Liver (tissue), 3 donors: Measurements from ENCODE around the gene CARM1.
"Not testable (repeated sequence)": the region's sequence is repeated elsewhere in the genome, so short reads cannot be mapped to it uniquely, and the experiment has no call there.

Source experiments
- GABPA ChIP-seq, 2 donors: IDR thresholded peaks in 1 of 2; conservative IDR thresholded peaks in 1 of 2; 2 replicates each; pipeline ENCODE4 v1.6.1; 2016; ENCODE audit warnings: antibody characterized with exemption in 2 of 2, mild to moderate bottlenecking in 1 of 2, moderate library complexity in 1 of 2
- RAD21 ChIP-seq, 2 donors: IDR thresholded peaks; 2 replicates each; pipeline ENCODE4 v1.6.1; 2016; ENCODE audit warnings: antibody characterized with exemption in 2 of 2, mild to moderate bottlenecking in 2 of 2
- SP1 ChIP-seq: IDR thresholded peaks from 2 replicates; pipeline ENCODE4 v1.6.1; 2018; ENCODE audit warnings: antibody characterized with exemption, mild to moderate bottlenecking
- TAF1 ChIP-seq: conservative IDR thresholded peaks from 2 replicates; pipeline ENCODE4 v1.6.1; 2016; ENCODE audit warnings: antibody characterized with exemption, mild to moderate bottlenecking
- YY1 ChIP-seq: IDR thresholded peaks from 2 replicates; pipeline ENCODE4 v1.6.1; 2016; ENCODE audit warnings: antibody characterized with exemption, mild to moderate bottlenecking
- TF ChIP-seq, protein P1 (sequence below): fragments of 150-350 bp; IDR thresholded peaks from 2 replicates; pipeline ENCODE4 v1.5.1; 2017; ENCODE audit warnings: improper control_type of control experiment, low read depth, low read length; ENCODE audit not compliant: missing input control
- TF ChIP-seq, protein P2 (sequence below): IDR thresholded peaks from 2 replicates; pipeline ENCODE4 v1.6.1; 2016; ENCODE audit warnings: antibody characterized with exemption
- TF ChIP-seq, protein P3 (sequence below): IDR thresholded peaks from 2 replicates; pipeline ENCODE4 v1.6.1; 2016; ENCODE audit warnings: antibody characterized with exemption
- TF ChIP-seq, protein P4 (sequence below): IDR thresholded peaks from 2 replicates; pipeline ENCODE4 v1.6.1; 2016; ENCODE audit warnings: antibody characterized with exemption
- TF ChIP-seq, protein P5 (sequence below): IDR thresholded peaks from 2 replicates; pipeline ENCODE4 v1.6.1; 2016; ENCODE audit warnings: antibody characterized with exemption, mild to moderate bottlenecking
- donor health status: healthy.
- donor health status: healthy.

DNA sequence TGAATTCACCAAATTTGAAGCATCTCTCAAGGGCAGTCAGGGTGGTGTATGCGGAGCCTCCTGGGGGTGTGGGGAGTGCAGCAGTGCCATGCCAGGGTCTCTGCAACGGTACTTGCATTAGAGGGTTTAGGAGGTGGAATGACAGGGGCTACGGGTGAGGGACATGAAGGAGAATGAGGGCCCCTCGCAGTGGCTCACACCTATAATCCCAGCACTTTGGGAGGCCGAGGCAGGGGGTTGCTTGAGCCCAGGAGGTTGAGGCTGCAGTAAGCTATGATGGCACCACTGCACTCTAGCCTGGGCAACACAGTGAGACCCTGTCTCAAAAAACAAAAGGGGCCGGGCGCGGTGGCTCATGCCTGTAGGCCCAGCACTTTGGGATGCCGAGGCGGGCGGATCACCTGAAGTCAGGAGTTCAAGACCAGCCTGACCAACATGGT is 1.5 kb upstream of the CARM1 start:
- TF ChIP-seq, protein P1, sequence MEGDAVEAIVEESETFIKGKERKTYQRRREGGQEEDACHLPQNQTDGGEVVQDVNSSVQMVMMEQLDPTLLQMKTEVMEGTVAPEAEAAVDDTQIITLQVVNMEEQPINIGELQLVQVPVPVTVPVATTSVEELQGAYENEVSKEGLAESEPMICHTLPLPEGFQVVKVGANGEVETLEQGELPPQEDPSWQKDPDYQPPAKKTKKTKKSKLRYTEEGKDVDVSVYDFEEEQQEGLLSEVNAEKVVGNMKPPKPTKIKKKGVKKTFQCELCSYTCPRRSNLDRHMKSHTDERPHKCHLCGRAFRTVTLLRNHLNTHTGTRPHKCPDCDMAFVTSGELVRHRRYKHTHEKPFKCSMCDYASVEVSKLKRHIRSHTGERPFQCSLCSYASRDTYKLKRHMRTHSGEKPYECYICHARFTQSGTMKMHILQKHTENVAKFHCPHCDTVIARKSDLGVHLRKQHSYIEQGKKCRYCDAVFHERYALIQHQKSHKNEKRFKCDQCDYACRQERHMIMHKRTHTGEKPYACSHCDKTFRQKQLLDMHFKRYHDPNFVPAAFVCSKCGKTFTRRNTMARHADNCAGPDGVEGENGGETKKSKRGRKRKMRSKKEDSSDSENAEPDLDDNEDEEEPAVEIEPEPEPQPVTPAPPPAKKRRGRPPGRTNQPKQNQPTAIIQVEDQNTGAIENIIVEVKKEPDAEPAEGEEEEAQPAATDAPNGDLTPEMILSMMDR, result not testable (repeated sequence)
- TF ChIP-seq, protein P2, sequence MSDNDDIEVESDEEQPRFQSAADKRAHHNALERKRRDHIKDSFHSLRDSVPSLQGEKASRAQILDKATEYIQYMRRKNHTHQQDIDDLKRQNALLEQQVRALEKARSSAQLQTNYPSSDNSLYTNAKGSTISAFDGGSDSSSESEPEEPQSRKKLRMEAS, result not testable (repeated sequence)
- not testable (repeated sequence) for TF ChIP-seq TAF1; YY1; RAD21 (IDR thresholded peaks at IDR 0.05); GABPA (IDR thresholded peaks at IDR 0.05 in 1 of 2, conservative IDR thresholded peaks at IDR 0.05 in 1 of 2); SP1
- TF ChIP-seq, protein P3, sequence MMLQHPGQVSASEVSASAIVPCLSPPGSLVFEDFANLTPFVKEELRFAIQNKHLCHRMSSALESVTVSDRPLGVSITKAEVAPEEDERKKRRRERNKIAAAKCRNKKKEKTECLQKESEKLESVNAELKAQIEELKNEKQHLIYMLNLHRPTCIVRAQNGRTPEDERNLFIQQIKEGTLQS, result not testable (repeated sequence)
- TF ChIP-seq, protein P4, sequence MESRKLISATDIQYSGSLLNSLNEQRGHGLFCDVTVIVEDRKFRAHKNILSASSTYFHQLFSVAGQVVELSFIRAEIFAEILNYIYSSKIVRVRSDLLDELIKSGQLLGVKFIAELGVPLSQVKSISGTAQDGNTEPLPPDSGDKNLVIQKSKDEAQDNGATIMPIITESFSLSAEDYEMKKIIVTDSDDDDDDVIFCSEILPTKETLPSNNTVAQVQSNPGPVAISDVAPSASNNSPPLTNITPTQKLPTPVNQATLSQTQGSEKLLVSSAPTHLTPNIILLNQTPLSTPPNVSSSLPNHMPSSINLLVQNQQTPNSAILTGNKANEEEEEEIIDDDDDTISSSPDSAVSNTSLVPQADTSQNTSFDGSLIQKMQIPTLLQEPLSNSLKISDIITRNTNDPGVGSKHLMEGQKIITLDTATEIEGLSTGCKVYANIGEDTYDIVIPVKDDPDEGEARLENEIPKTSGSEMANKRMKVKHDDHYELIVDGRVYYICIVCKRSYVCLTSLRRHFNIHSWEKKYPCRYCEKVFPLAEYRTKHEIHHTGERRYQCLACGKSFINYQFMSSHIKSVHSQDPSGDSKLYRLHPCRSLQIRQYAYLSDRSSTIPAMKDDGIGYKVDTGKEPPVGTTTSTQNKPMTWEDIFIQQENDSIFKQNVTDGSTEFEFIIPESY, result not testable (repeated sequence)
- TF ChIP-seq, protein P5, sequence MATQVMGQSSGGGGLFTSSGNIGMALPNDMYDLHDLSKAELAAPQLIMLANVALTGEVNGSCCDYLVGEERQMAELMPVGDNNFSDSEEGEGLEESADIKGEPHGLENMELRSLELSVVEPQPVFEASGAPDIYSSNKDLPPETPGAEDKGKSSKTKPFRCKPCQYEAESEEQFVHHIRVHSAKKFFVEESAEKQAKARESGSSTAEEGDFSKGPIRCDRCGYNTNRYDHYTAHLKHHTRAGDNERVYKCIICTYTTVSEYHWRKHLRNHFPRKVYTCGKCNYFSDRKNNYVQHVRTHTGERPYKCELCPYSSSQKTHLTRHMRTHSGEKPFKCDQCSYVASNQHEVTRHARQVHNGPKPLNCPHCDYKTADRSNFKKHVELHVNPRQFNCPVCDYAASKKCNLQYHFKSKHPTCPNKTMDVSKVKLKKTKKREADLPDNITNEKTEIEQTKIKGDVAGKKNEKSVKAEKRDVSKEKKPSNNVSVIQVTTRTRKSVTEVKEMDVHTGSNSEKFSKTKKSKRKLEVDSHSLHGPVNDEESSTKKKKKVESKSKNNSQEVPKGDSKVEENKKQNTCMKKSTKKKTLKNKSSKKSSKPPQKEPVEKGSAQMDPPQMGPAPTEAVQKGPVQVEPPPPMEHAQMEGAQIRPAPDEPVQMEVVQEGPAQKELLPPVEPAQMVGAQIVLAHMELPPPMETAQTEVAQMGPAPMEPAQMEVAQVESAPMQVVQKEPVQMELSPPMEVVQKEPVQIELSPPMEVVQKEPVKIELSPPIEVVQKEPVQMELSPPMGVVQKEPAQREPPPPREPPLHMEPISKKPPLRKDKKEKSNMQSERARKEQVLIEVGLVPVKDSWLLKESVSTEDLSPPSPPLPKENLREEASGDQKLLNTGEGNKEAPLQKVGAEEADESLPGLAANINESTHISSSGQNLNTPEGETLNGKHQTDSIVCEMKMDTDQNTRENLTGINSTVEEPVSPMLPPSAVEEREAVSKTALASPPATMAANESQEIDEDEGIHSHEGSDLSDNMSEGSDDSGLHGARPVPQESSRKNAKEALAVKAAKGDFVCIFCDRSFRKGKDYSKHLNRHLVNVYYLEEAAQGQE, result not testable (repeated sequence)
